ENCODE measurements around the gene USP15.

DNA sequence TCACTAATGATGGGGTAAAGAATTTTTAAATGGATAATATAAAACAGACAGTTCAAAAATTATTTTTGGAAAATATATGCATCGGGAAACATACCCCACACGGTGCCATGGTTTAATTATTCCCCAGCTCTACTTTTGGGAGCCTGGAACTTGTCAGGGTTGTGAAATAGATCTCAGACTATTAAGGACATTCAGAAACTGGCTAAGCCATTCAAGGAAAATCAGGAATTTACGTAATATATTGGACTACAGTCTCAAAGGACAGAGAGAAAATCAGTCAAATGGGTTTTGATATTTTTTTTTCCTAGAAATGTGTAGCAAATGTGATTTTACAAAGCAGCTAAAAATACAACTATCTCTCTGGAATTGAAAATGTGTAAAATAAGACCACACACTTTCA lies 148.9 kb downstream of the USP15 start:
- TF ChIP-seq CTCF (optimal IDR thresholded peaks at IDR 0.05 in 1 of 3, IDR thresholded peaks at IDR 0.05 in 1 of 3, conservative IDR thresholded peaks at IDR 0.05 in 1 of 3; ENCODE audit: extremely low read depth in 1 of 3, insufficient read depth in 2 of 3, low read length in 3 of 3): no peak
- TF ChIP-seq EZH2 (IDR thresholded peaks at IDR 0.05; ENCODE audit: low read length): no peak
